HG03342 (cell line): ENCODE results near the gene RAB35.

Experiments
- ATAC-seq: cut with Tn5 transposase; IDR thresholded peaks from one replicate; pipeline ENCODE4 v1.9.1; 2021; ENCODE audit warnings: mild to moderate bottlenecking, moderate library complexity; ENCODE audit not compliant: unreplicated experiment

RAB35 gene

DNA sequence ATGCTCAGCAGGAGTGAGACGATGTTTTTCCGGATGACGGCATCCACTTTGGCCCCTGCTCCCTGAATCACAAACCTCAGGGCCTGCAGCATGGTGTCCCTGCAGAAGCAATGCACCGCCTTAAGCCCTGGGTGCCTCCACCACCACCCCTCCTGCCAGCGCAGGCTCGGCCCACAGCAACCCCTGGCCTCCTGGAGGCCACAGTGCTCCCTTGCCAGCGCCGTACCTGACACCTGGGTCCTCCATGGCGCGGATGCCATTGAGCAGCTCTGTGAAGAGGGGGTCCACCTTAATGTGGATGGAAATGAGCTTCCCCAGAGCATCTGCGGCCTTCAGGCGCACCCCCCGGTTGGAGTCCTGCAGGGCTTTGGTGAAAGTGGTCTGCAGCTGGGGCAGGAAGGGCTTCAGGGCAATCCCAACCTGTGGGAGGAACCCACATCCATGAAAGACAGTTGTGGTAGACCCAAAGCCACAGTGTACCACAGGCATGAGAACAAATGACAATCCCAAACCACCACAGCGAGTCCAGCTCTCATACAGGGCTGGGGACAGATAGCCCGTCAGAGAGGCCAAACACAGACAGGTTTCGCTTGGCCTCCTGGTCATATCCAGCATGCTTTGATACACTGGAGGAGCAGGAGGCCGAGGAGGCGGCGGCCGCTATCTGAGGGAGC lies 17.9 kb upstream of the RAB35 start:
- no peak for ATAC-seq

DNA sequence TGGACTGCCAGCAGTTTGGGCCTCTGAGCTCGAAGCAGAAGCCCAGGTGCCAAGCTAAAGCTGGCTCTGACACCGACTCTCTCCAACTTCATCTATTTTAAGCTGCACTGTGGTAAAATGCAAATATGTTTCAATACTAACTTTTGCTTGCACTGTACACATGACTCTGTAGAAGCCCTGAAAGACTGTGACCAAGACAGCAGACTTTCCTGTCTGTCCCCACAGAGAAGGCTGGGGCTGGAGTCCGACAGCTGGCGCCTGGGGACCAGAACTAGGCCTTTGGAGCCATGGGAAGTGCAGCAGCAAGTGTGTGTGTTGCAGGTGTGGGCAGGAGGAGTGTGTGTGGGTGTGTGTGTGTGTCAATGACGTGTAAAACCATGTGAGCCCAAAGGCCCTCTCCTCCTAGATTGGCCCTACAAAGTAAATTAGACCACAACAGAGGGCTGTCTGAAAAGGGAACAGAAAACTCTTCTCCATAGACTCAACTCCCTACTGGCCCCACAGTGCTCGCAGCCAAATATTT lies 16.4 kb upstream of the RAB35 start:
- peak; percentile 92 for ATAC-seq

DNA sequence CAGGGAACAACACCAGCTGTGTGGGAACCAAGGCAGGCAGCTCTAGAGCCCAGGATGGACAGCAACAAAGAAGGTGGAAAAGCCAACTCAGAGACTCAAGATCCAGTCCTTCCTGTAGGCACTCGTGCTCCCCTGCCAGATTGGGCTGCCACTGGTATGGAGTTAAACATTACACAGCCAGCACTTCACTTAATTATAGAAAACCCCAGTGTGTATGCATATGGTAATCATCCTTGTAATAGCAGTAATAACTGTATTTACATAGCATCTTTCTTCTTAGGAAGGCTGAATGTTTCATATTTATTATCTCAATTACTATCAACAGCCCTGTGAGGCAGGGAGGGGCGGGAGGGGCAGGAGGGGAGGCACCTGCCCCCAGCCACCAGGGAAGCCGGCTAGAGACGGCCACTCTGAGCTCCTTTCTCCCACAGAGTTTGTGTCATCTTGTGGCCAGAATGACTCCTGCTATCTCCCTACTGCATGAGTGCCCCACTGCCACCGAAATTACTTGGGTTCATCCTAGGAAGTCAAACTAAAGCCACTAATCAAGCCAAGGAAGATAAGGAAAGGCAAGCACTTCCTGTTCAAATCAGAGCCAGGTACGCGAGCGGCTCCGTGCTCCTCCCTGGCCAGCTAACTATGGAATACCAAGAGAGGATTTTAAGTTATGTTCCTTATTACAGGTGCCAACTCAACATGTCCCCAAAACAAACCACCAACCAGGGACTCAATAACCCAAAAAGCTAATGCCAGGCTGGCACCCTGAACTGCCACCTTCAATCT lies 15.7 kb upstream of the RAB35 start:
- no peak for ATAC-seq

DNA sequence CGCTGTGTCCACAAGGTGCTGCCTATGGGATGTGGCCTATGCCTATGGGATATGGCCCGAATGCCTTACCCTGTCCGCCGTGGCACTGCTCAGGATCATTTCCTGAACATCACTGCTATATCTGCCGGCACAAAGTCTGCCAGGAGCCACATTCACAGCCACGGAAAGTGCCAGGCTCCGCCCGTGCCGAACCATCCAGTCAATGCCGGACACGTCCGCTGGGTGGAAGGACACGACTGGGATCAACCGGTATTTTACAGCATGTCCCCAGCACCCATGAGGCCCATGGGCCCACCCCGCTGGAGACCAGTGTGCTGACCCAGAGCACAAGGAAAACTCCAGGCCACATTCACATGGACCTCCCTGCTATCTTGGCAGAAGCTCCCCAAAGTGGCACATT lies 14.6 kb upstream of the RAB35 start:
- ATAC-seq: no peak

DNA sequence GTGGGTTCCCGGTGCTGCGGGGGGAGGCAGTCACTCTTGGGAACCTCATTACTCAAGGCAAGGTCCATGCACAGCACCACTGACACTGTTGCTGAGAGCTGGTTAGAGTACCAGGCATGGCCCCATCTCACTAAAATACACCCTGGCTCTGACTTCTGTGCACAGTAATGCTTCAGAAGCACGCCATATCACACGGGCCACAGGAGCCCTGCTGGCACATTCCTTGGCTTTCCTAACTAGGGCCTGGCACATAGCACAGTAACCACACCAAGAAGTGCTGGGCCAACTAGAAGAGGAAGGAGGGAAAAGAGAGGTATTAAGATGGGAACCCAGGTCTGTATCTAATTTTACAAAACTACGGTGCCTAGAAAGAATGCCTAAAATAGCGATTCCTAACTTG lies 13.5 kb upstream of the RAB35 start:
- no peak for ATAC-seq

DNA sequence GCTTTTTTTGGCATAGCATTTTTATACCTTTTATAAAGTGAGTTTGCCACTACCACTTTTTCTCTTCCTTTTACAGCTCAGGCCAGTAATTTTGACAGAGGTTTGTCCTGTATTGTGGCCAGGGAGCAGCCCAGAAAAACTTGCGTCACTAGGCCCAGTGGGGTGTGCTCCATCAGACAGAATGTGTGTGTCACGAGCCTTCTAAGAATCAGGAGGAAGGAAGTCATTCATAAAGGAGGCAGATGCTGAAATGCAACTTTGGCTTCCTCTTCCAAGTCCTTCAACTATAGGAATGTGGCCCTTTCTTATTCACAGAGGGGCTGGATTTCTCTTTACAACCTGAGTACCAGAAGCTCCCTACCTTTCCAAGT lies 10.1 kb upstream of the RAB35 start:
- no peak for ATAC-seq

DNA sequence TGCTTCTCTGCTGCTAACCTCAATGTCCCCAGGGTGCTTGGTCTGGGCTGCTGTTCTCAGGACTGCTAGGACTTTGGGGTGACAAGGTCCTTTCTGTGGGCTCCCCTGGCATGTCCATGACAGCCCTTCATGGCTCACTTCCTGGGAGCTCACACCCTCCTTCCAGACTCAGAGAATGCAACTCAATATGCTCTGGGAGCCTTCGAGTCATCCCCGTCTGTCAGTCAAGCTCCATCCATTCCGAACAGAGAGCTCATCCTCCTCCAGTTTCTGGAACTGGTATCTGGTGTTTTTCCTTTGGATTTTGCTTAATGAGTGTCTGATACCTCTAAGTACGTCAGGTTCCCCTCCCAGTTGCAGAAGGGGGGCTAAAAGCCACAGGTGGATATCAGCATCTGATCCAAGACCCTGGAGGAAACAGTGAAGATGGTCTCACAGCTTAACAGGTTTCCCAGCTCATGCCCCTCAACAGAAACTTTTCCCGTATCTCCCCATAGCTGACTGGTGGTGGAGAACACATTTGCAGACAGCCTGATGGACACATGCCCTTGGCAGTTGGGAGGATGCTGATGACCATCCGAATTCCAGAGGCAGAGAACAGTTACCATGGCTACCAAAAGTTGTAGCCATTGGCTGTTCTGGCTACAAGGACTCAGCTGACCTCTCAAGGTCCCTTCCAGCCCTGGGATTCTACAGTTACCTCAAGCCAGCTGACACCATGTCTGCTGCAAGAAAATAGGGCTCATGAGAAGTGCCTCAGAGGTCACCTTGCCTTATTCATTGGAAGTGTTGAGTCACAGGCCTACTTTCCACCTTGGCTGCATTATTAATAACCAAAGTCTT lies 9.5 kb upstream of the RAB35 start:
- ATAC-seq: no peak

DNA sequence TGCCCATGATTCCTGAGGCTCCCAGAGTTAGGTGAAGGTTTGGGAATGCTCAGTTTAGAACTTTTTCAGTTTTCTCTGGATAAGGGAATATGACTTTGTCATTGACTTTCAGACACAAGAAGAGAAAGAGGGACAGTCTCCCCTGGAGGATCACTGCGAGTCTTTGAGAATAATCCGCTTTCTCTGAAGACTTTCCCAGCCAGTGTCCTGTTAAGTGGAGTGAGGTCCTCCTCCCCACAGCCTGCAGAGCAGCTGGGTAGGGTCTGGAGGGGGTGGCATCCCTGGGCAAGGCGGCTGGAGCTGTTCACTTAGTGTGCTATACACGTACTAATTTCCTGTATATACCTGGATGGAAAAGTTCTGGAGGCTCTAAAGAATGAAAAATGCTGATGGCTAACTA lies 8.5 kb upstream of the RAB35 start:
- ATAC-seq: no peak

DNA sequence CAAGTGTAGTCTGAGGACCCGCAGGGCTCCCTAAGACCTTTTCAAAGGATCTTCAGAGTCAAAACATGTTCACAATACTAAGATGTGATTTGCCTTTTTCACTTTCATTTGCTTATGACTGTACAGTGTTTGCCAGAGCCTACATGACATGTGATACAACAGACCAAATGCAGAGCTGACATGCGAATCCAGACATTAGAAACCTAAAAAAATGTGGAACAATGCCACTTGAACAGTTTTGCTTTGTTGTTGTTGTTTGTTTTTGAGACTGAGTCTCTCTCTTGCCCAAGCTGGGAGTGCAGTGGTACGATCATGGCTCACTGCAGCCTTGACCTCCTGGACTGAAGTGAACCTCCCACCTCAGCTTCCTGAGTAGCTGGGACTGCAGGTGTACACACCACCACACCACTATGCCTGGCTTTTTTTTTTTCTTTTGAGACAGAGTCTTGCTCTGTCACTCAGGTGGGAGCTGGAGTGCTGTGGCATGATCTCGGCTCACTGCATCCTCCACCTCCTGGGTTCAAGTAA lies 5.3 kb upstream of the RAB35 start:
- ATAC-seq: peak; percentile 42

DNA sequence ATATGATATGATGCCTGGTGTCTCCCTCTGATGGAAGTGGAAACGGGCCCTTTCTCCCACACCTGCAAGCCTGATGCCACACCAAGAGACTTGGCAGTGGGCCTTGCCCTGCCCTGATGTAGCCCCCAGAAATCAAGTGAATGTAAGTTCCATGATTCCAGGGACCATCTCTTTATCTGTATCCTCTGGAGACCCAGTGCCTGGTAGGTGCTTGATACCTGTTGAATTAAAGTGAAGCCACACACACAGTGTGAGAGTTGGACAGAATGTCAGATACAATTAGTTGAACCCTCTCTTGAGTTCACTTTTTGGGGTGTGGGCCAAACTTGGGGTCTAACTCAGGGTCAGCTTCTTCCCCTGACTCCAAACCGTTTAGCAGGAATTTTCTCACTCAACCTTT lies 4.8 kb upstream of the RAB35 start:
- no peak for ATAC-seq

DNA sequence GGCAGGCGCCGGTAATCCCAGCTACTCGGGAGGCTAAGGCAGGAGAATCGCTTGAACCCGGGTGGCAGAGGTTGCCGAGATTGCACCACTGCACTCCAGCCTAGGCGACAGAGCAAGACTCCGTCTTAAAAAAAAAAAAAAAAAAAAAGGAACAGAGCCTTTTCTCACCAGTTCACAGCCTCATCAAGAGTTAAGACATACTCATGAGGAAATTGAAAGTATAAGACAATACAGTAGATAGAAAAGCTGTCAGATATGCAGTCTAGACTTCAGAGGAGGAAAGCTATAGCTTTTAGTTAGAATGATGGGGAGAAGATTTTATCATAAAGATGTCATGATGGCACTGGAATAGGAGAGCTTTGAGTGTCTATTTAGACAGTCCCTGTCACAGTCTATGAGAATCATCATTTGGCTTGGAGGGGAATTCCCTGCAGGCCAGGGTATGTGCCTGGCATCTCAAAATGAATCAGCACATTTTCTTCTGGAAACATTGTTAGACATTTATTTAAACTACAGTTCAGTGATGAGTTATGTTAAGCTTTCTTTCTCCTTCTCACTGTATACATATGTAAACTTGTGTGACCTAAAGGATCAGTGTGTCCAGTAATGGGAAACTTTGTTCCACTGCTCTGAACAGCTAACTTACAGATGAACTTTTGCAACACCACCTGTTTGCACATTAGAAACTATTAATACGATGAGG lies 2.9 kb upstream of the RAB35 start:
- ATAC-seq: no peak

DNA sequence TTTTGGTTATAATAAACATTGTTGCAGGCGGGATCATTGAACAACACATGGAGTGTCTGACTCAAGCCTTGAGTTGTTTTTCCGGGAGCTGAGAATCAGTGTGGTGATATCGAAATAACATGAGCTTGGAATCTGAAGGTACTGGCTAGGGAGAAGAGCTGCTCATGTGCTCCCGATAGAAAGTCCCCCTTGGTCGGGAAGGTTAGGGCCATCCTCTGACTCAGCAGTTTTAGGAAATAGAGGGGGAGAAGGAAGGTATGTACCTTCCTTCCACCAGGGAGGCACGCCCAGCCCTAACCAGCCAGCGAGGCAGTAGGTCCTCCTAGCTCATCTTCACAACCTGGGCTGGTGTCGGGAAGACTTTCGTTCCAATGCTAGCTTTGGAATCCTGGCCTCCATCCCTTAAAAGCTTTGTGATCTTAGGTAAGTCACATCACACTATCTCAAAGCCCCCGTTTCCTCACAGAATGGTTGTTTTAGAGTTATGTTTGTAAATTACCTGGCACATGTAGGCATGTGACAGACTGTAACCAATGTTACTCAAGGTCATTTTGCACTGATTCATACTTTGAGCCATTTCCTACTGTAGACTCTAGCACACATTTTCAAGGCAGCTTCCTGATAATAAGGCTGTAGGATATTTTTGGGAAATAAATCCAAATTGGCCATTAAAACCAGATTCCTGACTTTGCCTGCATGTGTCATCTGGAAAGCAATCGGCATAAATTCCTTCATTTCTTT lies 1.9 kb upstream of the RAB35 start:
- no peak for ATAC-seq

DNA sequence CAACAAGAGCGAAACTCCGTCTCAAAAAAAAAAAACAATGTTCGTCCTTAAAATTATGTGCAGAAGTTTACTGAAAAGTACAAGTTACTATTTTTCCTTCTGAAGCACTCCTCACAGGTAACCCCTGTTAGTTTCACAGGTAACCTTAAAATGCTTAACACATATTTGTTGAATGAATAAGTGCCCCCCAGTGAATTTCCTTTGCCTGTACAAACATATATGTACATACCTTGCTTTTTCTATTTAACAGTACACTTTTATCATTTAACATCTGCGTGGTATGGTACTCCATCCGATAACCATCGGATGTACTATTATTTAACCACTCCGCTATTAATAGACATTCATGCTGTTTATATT lies 1.4 kb upstream of the RAB35 start:
- ATAC-seq: no peak

DNA sequence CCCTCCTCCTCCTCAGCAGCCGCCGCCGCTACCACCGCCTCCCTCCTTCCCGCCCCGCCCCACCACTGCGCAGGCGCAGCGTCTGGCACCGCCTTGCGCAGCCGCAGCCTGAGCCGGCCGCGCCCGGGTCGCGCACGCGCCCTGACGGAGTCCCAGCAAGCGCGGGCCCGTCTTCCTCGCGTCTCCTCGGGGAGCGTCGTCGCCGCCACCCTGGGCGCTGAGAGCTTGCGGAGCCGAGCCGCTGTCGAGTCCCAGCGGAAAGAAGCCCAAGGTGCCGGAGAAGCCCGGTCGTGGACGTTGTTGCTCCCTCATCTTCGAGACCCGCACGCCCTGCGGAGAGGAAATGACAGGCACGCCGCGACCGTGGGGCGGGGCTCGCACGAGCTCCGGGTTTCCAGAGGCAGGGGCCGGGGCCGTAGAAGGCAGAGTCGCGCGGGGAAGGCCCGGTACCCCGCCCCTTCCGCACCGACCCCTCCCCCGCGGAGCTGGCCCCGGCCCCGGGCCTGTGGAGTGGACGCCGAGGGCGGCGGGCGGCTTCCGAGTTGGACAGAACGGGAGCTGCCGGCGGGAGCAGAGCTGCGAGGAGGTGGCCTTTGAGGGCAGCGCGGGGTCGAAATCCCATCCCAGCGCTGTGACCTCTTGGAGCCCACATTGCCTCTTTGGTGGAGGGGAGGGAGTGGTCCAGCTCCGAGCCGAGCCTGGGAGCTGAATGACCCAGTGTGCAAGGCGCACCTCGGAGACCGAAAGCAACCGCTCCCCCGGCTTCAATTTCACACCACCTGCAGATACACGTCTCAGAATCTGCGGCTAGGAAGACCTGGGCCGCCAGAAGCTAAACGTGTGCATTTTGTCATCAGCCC lies 469 bp upstream of the RAB35 start:
- peak; percentile 42 for ATAC-seq

DNA sequence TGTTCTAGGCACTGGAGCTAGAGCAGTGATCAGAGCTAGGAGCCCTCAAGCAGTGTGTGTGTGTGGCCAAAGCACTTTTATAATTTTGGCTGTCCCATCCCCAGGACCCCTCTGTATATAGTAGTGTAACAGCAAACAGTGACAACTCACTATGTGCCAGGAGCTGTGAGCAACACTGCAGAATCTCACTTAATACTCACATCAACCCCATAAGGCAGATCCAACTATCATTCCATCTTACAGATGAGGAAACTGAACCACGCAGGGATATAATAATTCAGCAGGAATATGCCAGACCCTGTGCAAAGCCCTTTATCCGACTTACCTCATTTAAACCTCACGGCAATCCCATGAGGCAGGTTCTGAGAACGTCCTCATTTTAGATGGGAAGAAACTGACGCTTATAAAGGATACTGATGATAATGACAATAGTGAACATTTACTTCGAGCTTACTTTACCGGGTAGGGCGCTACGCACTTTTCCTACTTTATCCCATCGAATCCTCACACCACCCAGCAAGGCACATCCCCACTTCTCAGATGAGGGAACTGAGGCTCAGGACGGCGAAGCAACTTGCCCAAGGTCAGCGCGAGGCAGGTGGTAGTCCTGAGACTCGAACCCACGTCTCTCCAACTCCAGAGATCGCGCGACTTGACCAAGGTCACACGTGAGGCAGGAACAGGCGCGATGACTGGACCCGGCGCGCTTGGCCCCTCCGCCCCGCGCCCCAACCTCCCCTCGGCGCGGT lies 687 bp downstream of the RAB35 start:
- no peak for ATAC-seq

DNA sequence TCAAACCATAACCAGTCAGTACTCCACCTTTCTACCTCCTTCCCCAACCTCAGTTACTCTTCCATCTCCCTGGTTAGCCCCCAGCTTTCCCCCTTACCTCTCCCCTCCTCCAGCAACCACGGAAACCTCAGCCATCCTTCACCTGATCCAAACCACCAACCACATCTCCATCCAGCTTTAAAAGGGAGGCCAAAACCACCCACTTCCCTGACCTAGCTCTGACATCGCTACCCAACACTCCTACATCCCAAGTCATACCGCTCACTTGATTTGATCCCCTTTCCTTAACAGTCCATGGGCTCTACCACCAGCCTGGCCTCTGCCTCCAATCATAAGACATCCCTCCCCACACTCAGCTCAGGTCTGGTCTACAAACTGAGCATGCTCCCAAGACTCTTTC lies 1.5 kb downstream of the RAB35 start:
- ATAC-seq: no peak

DNA sequence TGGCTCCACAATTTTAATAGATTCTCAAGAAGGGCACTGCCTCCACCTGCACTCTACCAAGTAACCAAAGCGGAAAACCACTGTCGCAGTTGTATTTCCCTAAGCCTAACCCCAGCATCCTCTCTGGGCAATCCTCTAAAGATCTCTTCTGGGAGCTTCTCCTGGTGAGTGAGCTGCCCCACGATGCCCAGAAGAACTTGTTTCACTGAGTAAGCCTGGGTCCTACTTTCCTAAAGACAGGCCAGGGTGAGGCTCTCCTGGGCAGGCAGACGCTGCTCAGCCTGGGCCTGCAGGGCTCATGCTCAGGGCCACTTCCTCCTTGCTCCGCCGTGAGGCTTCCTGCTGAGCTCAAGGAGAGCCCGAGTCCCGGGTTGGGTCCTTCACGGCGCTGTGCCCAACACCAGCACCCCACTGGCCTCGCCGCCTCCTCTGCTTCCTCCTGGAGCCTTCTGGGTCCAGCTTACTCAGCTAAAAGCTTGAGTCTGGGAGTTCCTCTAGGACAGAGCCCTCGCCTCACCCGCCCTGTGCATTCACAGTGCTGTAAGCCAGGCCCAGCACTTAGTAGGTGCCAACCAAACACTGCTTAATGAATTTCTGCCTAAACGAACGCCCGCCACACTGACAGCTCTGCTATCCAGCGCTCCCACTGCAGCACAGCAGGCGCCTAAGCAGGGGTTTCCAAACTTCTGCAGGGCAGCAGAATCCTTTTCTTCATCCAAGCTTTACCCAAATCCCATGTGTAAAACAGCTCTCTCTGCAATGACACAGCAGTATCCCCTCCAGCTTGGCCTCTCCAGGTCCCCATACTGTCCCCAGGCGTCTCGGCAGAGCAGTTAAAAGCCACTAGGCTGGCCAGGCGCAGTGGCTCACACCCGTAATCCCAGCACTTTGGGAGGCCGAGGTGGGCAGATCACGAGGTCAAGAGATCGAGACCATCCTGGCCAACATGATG lies 5.7 kb downstream of the RAB35 start:
- peak; percentile 68 for ATAC-seq
